Ovary (tissue), 3 donors: ENCODE measurements around the gene IGDCC3.

ENCODE experiments used
- EP300 ChIP-seq: sonication (generic); formaldehyde crosslinking; IDR thresholded peaks from one replicate; pipeline ENCODE4 v1.6.1; 2017; ENCODE audit warnings: antibody characterized with exemption
- POLR2A ChIP-seq: fragments of 450-650 bp; IDR thresholded peaks from one replicate; pipeline ENCODE4 v1.6.1; 2017; ENCODE audit warnings: antibody characterized with exemption, mild to moderate bottlenecking, moderate library complexity
- TF ChIP-seq, protein P1 (sequence below), 3 donors: fragments of 450-650 bp in 2 of 3; fragments of 200-600 bp in 1 of 3; IDR thresholded peaks; one replicate each; pipeline versions ENCODE4 v1.5.1 to v1.8.0; 2016 to 2022; ENCODE audit warnings: antibody characterized with exemption in 3 of 3, mild to moderate bottlenecking in 1 of 3
- donor health status: DM: no; HTN: no; CAD: no.

DNA sequence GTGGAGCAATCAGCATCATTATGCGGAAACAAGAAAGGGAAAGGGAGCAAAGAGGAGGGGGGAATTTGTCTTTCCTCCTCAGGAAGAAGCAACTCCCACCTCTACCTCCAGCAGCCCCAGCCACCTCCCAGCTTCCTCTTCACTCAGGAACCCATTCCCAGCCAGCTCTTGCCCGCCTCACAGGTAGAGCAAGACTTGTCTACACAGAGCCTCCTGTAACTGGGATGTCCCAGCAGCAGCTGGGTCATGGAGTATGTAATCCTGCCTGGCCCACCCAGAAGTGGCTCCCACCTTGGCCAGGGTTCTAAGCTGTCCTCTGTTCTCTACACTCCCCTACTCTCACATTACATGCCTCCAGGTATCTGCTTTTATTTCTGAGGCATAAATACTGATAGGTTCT lies 14.0 kb downstream of the IGDCC3 start:
- TF ChIP-seq, protein P1, sequence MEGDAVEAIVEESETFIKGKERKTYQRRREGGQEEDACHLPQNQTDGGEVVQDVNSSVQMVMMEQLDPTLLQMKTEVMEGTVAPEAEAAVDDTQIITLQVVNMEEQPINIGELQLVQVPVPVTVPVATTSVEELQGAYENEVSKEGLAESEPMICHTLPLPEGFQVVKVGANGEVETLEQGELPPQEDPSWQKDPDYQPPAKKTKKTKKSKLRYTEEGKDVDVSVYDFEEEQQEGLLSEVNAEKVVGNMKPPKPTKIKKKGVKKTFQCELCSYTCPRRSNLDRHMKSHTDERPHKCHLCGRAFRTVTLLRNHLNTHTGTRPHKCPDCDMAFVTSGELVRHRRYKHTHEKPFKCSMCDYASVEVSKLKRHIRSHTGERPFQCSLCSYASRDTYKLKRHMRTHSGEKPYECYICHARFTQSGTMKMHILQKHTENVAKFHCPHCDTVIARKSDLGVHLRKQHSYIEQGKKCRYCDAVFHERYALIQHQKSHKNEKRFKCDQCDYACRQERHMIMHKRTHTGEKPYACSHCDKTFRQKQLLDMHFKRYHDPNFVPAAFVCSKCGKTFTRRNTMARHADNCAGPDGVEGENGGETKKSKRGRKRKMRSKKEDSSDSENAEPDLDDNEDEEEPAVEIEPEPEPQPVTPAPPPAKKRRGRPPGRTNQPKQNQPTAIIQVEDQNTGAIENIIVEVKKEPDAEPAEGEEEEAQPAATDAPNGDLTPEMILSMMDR (IDR thresholded peaks at IDR 0.05), result no peak
- no peak for TF ChIP-seq POLR2A
- TF ChIP-seq EP300, result no peak
